Esophagus (tissue), 2 donors: ENCODE measurements around the gene RPS21. TPM values are rescaled to one million over a fixed set of nuclear protein-coding genes. Genes with fewer than 3 reads are reported as not detected.

Experiments used
- H3K27ac ChIP-seq, 2 donors: one replicate each; pipeline ENCODE4 v1.5.1; 2013; ENCODE audit warnings: low read depth in 2 of 2, mild to moderate bottlenecking in 2 of 2, inconsistent platforms in 1 of 2, low read length in 1 of 2, moderate library complexity in 1 of 2
- H3K27me3 ChIP-seq, 2 donors: one replicate each; pipeline ENCODE4 v1.6.1; 2013; ENCODE audit warnings: low read length in 2 of 2, control low read depth in 1 of 2, mild to moderate bottlenecking in 1 of 2; ENCODE audit not compliant: insufficient read depth in 2 of 2, control insufficient read depth in 1 of 2
- H3K36me3 ChIP-seq, 2 donors: one replicate each; pipeline ENCODE4 v1.6.1; 2013; ENCODE audit warnings: low read length in 1 of 2; ENCODE audit not compliant: control insufficient read depth in 2 of 2, insufficient read depth in 2 of 2
- H3K4me1 ChIP-seq, 2 donors: one replicate each; pipeline ENCODE4 v1.6.1; 2013; ENCODE audit warnings: low read length in 1 of 2; ENCODE audit not compliant: control insufficient read depth in 2 of 2, insufficient read depth in 2 of 2
- H3K4me3 ChIP-seq, 2 donors: one replicate each; pipeline ENCODE4 v1.5.1; 2013; ENCODE audit warnings: low read length in 2 of 2, mild to moderate bottlenecking in 2 of 2, low read depth in 1 of 2, moderate library complexity in 1 of 2
- H3K9me3 ChIP-seq, 2 donors: one replicate each; pipeline ENCODE4 v1.6.1; 2013; ENCODE audit warnings: mild to moderate bottlenecking in 2 of 2, low read depth in 1 of 2, low read length in 1 of 2, moderate library complexity in 1 of 2; ENCODE audit not compliant: control insufficient read depth in 2 of 2, insufficient read depth in 1 of 2
- WGBS, 2 donors: extraction: QIAGEN DNeasy Blood & Tissue Kit; methylation state at CpG; one replicate each; pipeline ENCODE4 v1.1.7; 2013; 5-methylcytosine and 5-hydroxymethylcytosine counted together
- polyA plus RNA-seq, 2 donors: library from polyadenylated mRNA; stranded (reverse); fragments of 200-250 nt; gene quantifications; one replicate each; pipeline ENCODE4 v1.2.3, GENCODE V29; 2013
- donor health status: healthy with polysubstance abuse.
- donor health status: Bipolar disorder and iron deficiency.

The RPS21 gene
- polyA plus RNA-seq, 2 donors = 4,370 to 5,155 TPM

- no peaks in the 10 kb centered on the region for H3K9me3 ChIP-seq
- H3K4me3 ChIP-seq = peak overlapping the region; percentile 56 to 97
- peaks cover 0 to 7% of the 10 kb centered on the region in 2 donors for H3K4me1 ChIP-seq
- peaks cover 2 to 16% of the 10 kb centered on the region in 2 donors for H3K36me3 ChIP-seq
- H3K27me3 ChIP-seq = no peaks in the 10 kb centered on the region
- WGBS, 2 donors = 53 to 54% methylated on average over 20 of the region's 20 CpGs
- peak overlapping the region in 1 of 2 donors; percentile 34 for H3K27ac ChIP-seq
Measured at GRCh38 chr20:62387933-62388635, 1.2 kb downstream of the RPS21 start.

- Histone ChIP-seq H3K27me3 (no peaks in the 10 kb centered on the region), H3K4me3 (no peak overlapping the region), H3K27ac (no peak overlapping the region), H3K36me3 (peaks cover 2 to 21% of the 10 kb centered on the region in 2 donors), H3K4me1 (peaks cover 0 to 7% of the 10 kb centered on the region in 2 donors), H3K9me3 (no peaks in the 10 kb centered on the region)
- WGBS, 2 donors = 73 to 79% methylated on average over 11 of the region's 11 CpGs
Measured at GRCh38 chr20:62388839-62389600, 2.1 kb downstream of the RPS21 start.

- Histone ChIP-seq H3K27me3 (no peaks in the 10 kb centered on the region), H3K9me3 (no peaks in the 10 kb centered on the region), H3K36me3 (peaks cover 2 to 24% of the 10 kb centered on the region in 2 donors), H3K4me1 (peaks cover 0 to 7% of the 10 kb centered on the region in 2 donors), H3K4me3 (no peak overlapping the region), H3K27ac (no peak overlapping the region)
- 79 to 85% methylated on average over 5 of the region's 5 CpGs for WGBS, 2 donors
Measured at GRCh38 chr20:62389601-62390087, 2.7 kb downstream of the RPS21 start.

- 74 to 80% methylated on average over 29 of the region's 29 CpGs for WGBS, 2 donors
- no peak overlapping the region for H3K27ac ChIP-seq
- H3K36me3 ChIP-seq = peaks cover 2 to 24% of the 10 kb centered on the region in 2 donors
- H3K27me3 ChIP-seq = no peaks in the 10 kb centered on the region
- H3K4me3 ChIP-seq = no peak overlapping the region
- H3K4me1 ChIP-seq = peaks cover 0 to 7% of the 10 kb centered on the region in 2 donors
- no peaks in the 10 kb centered on the region for H3K9me3 ChIP-seq
Measured at GRCh38 chr20:62390317-62391164, 3.6 kb downstream of the RPS21 start.

- Histone ChIP-seq H3K4me1 (peaks cover 0 to 7% of the 10 kb centered on the region in 2 donors), H3K9me3 (no peaks in the 10 kb centered on the region), H3K4me3 (no peak overlapping the region), H3K27me3 (no peaks in the 10 kb centered on the region), H3K36me3 (peaks cover 2 to 24% of the 10 kb centered on the region in 2 donors), H3K27ac (no peak overlapping the region)
- WGBS, 2 donors = 84 to 87% methylated on average over 43 to 44 of the region's 44 CpGs
Measured at GRCh38 chr20:62391165-62392076, 4.5 kb downstream of the RPS21 start.

GRCh38 chr20:62392077-62392418, 5.1 kb downstream of the RPS21 start:
- Histone ChIP-seq H3K36me3 (peaks cover 2 to 24% of the 10 kb centered on the region in 2 donors), H3K4me3 (no peak overlapping the region), H3K9me3 (no peaks in the 10 kb centered on the region), H3K4me1 (peaks cover 0 to 7% of the 10 kb centered on the region in 2 donors), H3K27me3 (no peaks in the 10 kb centered on the region), H3K27ac (no peak overlapping the region)
- WGBS, 2 donors = 89% methylated on average over 10 of the region's 10 CpGs

GRCh38 chr20:62392621-62393334, 5.9 kb downstream of the RPS21 start:
- Histone ChIP-seq H3K4me1 (peaks cover 0 to 3% of the 10 kb centered on the region in 2 donors), H3K4me3 (no peak overlapping the region), H3K36me3 (peaks cover 2 to 24% of the 10 kb centered on the region in 2 donors), H3K27ac (no peak overlapping the region), H3K9me3 (no peaks in the 10 kb centered on the region), H3K27me3 (no peaks in the 10 kb centered on the region)
- 83 to 84% methylated on average over 21 of the region's 21 CpGs for WGBS, 2 donors

- no peak overlapping the region for H3K27ac ChIP-seq
- 81% methylated on average over 12 of the region's 12 CpGs for WGBS, 2 donors
- peaks cover 2 to 24% of the 10 kb centered on the region in 2 donors for H3K36me3 ChIP-seq
- H3K4me3 ChIP-seq = no peak overlapping the region
- no peaks in the 10 kb centered on the region for H3K9me3 ChIP-seq
- no peaks in the 10 kb centered on the region for H3K27me3 ChIP-seq
- H3K4me1 ChIP-seq = no peaks in the 10 kb centered on the region
Measured at GRCh38 chr20:62393335-62393665, 6.4 kb downstream of the RPS21 start.
